Measurements from ENCODE around the gene PLA2G2A. TPM values are rescaled to one million over a fixed set of nuclear protein-coding genes. Genes with fewer than 3 reads are reported as not detected.

PLA2G2A gene
- total and polyA plus RNA-seq, 8 donors, result 2.8 to 52.3 (median 24.4) TPM

DNA sequence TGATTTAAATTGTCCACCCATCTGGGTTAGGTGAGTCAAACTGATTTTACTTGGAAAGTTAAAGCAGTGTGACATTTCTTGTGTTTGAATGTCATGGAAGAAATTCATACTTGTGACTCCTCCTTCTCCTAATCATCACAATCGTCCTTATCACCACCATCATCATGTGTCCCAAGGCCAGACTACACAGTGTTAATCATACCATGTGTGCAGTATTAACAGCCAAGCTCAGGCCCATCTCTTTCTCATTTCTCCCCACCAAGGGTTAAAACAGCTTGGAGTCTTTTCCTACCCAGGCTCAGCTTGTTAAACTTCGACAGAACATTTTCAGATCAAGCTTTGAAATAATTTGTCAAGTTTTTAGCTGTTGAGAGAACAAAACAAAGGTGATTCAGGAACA lies 33.5 kb downstream of the PLA2G2A start:
- no peaks in the 10 kb centered on the region for H3K9me3 ChIP-seq
- H3K4me1 ChIP-seq, result no peaks in the 10 kb centered on the region
- no peak for DNase-seq
- H3K36me3 ChIP-seq, result no peaks in the 10 kb centered on the region
- intact Hi-C loops (cut with DNase I; ENCODE audit: low total_unique reads), result no loop called here
- H3K4me3 ChIP-seq, result no peak overlapping the region
- TF ChIP-seq, protein P1, sequence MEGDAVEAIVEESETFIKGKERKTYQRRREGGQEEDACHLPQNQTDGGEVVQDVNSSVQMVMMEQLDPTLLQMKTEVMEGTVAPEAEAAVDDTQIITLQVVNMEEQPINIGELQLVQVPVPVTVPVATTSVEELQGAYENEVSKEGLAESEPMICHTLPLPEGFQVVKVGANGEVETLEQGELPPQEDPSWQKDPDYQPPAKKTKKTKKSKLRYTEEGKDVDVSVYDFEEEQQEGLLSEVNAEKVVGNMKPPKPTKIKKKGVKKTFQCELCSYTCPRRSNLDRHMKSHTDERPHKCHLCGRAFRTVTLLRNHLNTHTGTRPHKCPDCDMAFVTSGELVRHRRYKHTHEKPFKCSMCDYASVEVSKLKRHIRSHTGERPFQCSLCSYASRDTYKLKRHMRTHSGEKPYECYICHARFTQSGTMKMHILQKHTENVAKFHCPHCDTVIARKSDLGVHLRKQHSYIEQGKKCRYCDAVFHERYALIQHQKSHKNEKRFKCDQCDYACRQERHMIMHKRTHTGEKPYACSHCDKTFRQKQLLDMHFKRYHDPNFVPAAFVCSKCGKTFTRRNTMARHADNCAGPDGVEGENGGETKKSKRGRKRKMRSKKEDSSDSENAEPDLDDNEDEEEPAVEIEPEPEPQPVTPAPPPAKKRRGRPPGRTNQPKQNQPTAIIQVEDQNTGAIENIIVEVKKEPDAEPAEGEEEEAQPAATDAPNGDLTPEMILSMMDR (IDR thresholded peaks at IDR 0.05), result no peak
- TF ChIP-seq POLR2A (IDR thresholded peaks at IDR 0.05), result no peak
- no peak for TF ChIP-seq EP300 (IDR thresholded peaks at IDR 0.05)
- TF ChIP-seq POLR2AphosphoS5 (IDR thresholded peaks at IDR 0.05), result no peak
- peaks cover 0 to 20% (median 0%) of the 10 kb centered on the region in 3 donors for H3K27me3 ChIP-seq
- no peak overlapping the region for H3K27ac ChIP-seq
- WGBS, 5 donors, result 10 to 17% (median 16%) methylated on average over 2 of the region's 2 CpGs

DNA sequence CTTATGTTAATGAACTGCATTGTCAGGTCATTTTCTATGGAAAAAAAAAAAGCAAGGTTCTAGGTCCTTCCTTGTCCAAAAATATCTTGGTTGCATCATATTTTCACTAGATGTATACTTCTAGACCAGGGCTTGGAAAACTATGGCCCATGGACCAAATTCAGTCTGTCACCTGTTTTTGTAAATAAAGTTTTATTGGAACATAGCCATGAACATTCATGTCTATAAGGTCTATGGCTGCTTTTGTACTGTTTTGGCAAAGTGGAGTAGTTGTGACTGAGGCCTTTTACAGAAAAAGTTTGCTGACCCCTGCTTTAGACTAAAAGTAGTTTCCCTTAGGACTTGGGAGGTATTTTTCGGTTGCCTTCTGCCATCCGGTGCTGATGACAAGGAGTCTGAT lies 36.8 kb downstream of the PLA2G2A start:
- TF ChIP-seq, protein P1 (IDR thresholded peaks at IDR 0.05), result no peak
- TF ChIP-seq POLR2A (IDR thresholded peaks at IDR 0.05), result no peak
- TF ChIP-seq EP300 (IDR thresholded peaks at IDR 0.05), result no peak
- no peak for TF ChIP-seq POLR2AphosphoS5 (IDR thresholded peaks at IDR 0.05)
- Histone ChIP-seq H3K4me1 (no peaks in the 10 kb centered on the region), H3K27ac (no peak overlapping the region), H3K9me3 (no peaks in the 10 kb centered on the region), H3K4me3 (no peak overlapping the region), H3K27me3 (peaks cover 0 to 7% (median 0%) of the 10 kb centered on the region in 3 donors), H3K36me3 (no peaks in the 10 kb centered on the region)
- intact Hi-C loops (cut with DNase I; ENCODE audit: low total_unique reads), result no loop called here
- 90 to 100% (median 93%) methylated on average over 2 of the region's 2 CpGs for WGBS, 5 donors
- no peak for DNase-seq

- H3K4me1 ChIP-seq, result no peaks in the 10 kb centered on the region
- DNase-seq, result no peak
- 68 to 77% (median 75%) methylated on average over 3 of the region's 3 CpGs for WGBS, 5 donors
- intact Hi-C loops (cut with DNase I; ENCODE audit: low total_unique reads), result no loop called here
- H3K9me3 ChIP-seq, result no peaks in the 10 kb centered on the region
- H3K27ac ChIP-seq, result no peak overlapping the region
- peaks cover 0 to 3% (median 0%) of the 10 kb centered on the region in 3 donors for H3K27me3 ChIP-seq
- no peak overlapping the region for H3K4me3 ChIP-seq
- H3K36me3 ChIP-seq, result no peaks in the 10 kb centered on the region
- TF ChIP-seq, protein P1 (IDR thresholded peaks at IDR 0.05), result no peak
- TF ChIP-seq POLR2AphosphoS5 (IDR thresholded peaks at IDR 0.05) (no peak), EP300 (IDR thresholded peaks at IDR 0.05) (no peak), POLR2A (IDR thresholded peaks at IDR 0.05) (no peak)
Measured at GRCh38 chr1:19942088-19942487, 37.3 kb downstream of the PLA2G2A start.

- 92 to 97% (median 95%) methylated on average over 3 of the region's 3 CpGs for WGBS, 5 donors
- H3K9me3 ChIP-seq, result no peaks in the 10 kb centered on the region
- intact Hi-C loops (cut with DNase I; ENCODE audit: low total_unique reads), result no loop called here
- DNase-seq, result no peak
- no peaks in the 10 kb centered on the region for H3K36me3 ChIP-seq
- TF ChIP-seq, protein P1 (IDR thresholded peaks at IDR 0.05), result no peak
- no peak for TF ChIP-seq POLR2A (IDR thresholded peaks at IDR 0.05)
- TF ChIP-seq EP300 (IDR thresholded peaks at IDR 0.05), result no peak
- no peak for TF ChIP-seq POLR2AphosphoS5 (IDR thresholded peaks at IDR 0.05)
- H3K27me3 ChIP-seq, result no peaks in the 10 kb centered on the region
- H3K4me3 ChIP-seq, result no peak overlapping the region
- no peaks in the 10 kb centered on the region for H3K4me1 ChIP-seq
- no peak overlapping the region for H3K27ac ChIP-seq
Measured at GRCh38 chr1:19941206-19941568, 38.2 kb downstream of the PLA2G2A start.
